Cardiac muscle cell (in vitro differentiated cells and primary cell): Measurements from ENCODE around the gene RGPD3. TPM values are rescaled to one million over a fixed set of nuclear protein-coding genes. Genes with fewer than 3 reads are reported as not detected.

Experiments
- DNase-seq, 2 donors: peaks; one replicate each; pipeline versions ENCODE4 v3.0.0 to v3.0.0-alpha.2; 2010 to 2017; ENCODE audit warnings: low read depth in 1 of 2, low spot score in 1 of 2
- H3K27ac ChIP-seq: fragments of 200-600 bp; sonication (generic); 2 replicates; pipeline ENCODE4 v1.5.1; 2016
- H3K27me3 ChIP-seq: fragments of 200-600 bp; sonication (generic); 2 replicates; pipeline ENCODE4 v1.6.0; 2016; ENCODE audit warnings: control low read depth
- H3K36me3 ChIP-seq: fragments of 200-600 bp; sonication (generic); 2 replicates; pipeline ENCODE4 v1.5.1; 2016; ENCODE audit warnings: control low read depth
- H3K4me1 ChIP-seq: fragments of 200-600 bp; sonication (generic); 2 replicates; pipeline ENCODE4 v1.8.1; 2017; ENCODE audit warnings: low read depth, mild to moderate bottlenecking, mixed run types
- H3K4me3 ChIP-seq: fragments of 200-600 bp; sonication (generic); 2 replicates; pipeline ENCODE4 v1.5.1; 2016; ENCODE audit warnings: mild to moderate bottlenecking
- H3K9me3 ChIP-seq: fragments of 200-600 bp; sonication (generic); 2 replicates; pipeline ENCODE4 v1.5.1; 2017; ENCODE audit warnings: low read depth, mild to moderate bottlenecking, control low read depth
- polyA plus RNA-seq: library from polyadenylated mRNA; unstranded; fragments of >200 nt; fragmentation: Nextera tagmentation; extraction: Ambion mirVana; gene quantifications from 2 replicates; pipeline ENCODE4 v1.2.1, GENCODE V29; 2016
- total RNA-seq: library from RNA; depleted of rRNA; stranded (reverse); fragments of >200 nt; gene quantifications from 2 replicates; pipeline ENCODE4 v1.2.3, GENCODE V29; 2016
- TF ChIP-seq, protein P1 (sequence below): IDR thresholded peaks from 2 replicates; pipeline ENCODE4 v1.5.1; 2012; ENCODE audit warnings: low read depth, mild to moderate bottlenecking, low read length

RGPD3 gene
- total and polyA plus RNA-seq, 2 experiments from 2014 or later, result 0.05 to 0.45 TPM

DNA sequence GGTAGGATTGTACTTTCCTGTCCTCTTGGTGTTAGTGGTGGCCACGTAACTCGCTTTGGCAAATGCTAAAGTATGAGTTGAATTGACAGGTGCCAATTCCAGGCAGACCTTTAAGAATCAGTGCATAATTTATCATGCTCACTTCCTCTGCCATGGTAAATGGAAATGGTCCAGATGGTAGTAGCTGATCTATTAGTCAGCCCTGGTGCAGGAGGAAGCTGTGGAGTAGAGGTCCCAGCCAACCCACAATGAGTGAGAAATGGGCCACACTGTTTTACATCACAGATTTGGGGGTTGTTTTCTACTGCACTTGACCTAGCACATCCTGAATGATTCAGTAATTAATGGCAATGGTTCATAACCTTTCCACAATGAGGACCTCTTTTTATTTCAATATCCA, 104.4 kb downstream of the RGPD3 start:
- no peak overlapping the region for H3K4me3 ChIP-seq
- TF ChIP-seq, protein P1, sequence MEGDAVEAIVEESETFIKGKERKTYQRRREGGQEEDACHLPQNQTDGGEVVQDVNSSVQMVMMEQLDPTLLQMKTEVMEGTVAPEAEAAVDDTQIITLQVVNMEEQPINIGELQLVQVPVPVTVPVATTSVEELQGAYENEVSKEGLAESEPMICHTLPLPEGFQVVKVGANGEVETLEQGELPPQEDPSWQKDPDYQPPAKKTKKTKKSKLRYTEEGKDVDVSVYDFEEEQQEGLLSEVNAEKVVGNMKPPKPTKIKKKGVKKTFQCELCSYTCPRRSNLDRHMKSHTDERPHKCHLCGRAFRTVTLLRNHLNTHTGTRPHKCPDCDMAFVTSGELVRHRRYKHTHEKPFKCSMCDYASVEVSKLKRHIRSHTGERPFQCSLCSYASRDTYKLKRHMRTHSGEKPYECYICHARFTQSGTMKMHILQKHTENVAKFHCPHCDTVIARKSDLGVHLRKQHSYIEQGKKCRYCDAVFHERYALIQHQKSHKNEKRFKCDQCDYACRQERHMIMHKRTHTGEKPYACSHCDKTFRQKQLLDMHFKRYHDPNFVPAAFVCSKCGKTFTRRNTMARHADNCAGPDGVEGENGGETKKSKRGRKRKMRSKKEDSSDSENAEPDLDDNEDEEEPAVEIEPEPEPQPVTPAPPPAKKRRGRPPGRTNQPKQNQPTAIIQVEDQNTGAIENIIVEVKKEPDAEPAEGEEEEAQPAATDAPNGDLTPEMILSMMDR, result no peak
- H3K36me3 ChIP-seq, result no peaks in the 10 kb centered on the region
- no peaks in the 10 kb centered on the region for H3K27me3 ChIP-seq
- H3K4me1 ChIP-seq, result peaks cover 7% of the 10 kb centered on the region
- DNase-seq, result no peak
- no peaks in the 10 kb centered on the region for H3K9me3 ChIP-seq
- no peak overlapping the region for H3K27ac ChIP-seq

DNA sequence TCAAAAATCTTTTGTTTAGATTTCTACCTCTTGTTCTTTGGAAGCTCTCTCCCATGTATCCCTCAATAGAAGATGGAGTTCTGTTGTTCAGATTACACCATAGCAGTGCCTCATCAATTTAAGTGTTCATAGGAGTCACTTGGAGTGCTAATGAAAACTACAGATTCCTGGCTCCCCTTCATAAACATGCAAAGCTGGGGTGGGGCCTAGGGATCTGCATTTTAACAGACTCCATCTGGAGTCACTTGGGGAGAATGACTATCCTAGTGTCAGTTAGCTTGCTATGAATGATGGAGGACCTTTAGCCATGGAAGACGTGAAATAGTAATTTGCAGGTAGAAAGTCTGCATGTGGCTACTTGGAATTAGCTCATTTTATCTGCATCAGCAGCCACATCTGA, 105.4 kb downstream of the RGPD3 start:
- Histone ChIP-seq H3K9me3 (no peaks in the 10 kb centered on the region), H3K36me3 (no peaks in the 10 kb centered on the region), H3K4me1 (peaks cover 7% of the 10 kb centered on the region), H3K27me3 (no peaks in the 10 kb centered on the region), H3K4me3 (no peak overlapping the region), H3K27ac (no peak overlapping the region)
- DNase-seq, result no peak
- TF ChIP-seq, protein P1, result no peak

DNA sequence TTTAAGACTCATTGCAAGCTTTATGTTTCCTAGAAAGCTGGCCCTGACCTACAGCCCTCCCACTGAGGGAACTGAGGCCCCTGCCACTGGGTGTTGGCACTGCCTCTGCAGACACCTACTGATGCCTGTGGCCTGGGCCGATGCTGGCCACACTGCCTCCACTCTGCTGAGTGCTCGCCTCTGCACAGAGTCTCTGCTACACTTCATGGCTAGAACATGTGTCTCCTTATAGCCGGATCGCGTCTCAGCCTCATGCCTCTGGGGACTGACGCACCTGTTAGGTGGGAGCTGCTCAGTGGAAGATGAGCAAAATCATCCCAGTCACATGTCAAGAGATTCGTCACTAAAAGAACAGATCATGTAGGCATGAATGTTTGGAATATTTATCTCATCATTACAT, 108.7 kb downstream of the RGPD3 start:
- H3K4me1 ChIP-seq, result no peaks in the 10 kb centered on the region
- H3K9me3 ChIP-seq, result no peaks in the 10 kb centered on the region
- H3K36me3 ChIP-seq, result no peaks in the 10 kb centered on the region
- H3K27ac ChIP-seq, result no peak overlapping the region
- TF ChIP-seq, protein P1, result no peak
- H3K27me3 ChIP-seq, result no peaks in the 10 kb centered on the region
- DNase-seq, result no peak
- no peak overlapping the region for H3K4me3 ChIP-seq

DNA sequence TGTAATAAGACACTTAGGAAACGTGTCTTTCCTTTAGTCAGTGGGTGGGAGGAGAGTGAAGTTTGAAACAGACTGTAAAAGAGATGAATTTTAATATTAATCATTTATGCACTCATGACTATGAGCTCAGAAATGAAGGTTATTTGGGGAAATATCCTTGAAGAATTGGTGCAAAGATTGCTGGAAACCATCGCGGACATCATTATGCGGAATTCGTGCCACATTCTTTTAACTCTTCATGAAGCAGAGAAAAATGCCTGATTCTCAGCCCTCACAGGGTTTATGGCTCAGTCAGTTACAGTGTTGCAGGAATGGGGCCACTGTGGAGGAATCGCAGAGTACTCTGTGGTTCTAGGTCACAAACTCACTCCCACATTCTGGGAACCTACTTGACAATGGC, 109.7 kb downstream of the RGPD3 start:
- no peaks in the 10 kb centered on the region for H3K9me3 ChIP-seq
- no peaks in the 10 kb centered on the region for H3K27me3 ChIP-seq
- no peak overlapping the region for H3K4me3 ChIP-seq
- H3K36me3 ChIP-seq, result no peaks in the 10 kb centered on the region
- H3K27ac ChIP-seq, result no peak overlapping the region
- TF ChIP-seq, protein P1, result no peak
- DNase-seq, result no peak
- H3K4me1 ChIP-seq, result no peaks in the 10 kb centered on the region

DNA sequence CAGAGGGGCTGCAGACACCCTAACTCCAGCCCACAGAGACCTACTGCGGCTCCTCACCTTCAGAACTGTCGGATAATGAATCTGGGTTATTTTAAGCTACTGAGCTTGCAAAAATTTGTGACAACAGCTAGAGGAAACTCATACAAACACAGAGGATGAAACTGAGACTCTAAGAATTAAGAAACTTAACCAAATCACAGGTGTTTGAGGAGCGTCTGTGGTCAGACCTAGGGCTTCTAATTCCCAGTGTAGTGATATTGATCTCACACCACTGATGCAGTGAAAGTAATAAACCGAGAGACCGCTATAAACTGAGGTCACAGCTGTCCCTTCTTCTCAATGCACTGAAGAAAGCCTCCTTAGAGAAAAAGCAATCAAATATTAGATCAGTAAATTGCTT, 110.1 kb downstream of the RGPD3 start:
- Histone ChIP-seq H3K27me3 (no peaks in the 10 kb centered on the region), H3K9me3 (no peaks in the 10 kb centered on the region), H3K27ac (no peak overlapping the region), H3K4me1 (no peaks in the 10 kb centered on the region), H3K36me3 (no peaks in the 10 kb centered on the region), H3K4me3 (no peak overlapping the region)
- no peak for DNase-seq
- TF ChIP-seq, protein P1, result no peak

DNA sequence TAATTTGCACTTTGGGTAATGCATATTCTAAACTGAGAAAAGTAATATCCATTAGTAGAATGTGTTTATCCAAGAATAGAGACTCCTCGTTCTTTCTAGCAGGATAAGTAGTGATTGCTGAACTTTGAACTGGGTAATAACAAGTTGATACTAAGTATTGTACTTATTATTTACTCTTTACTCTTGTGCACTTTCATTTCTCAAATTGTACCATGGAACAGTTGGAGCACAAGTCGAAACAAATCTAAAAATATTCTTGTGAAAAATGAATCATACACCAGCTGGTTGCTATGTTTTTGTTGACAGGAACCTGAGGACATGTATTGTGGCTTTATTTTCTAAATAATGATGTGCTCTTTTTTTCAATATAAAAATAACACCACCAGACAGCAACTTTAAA, 111.9 kb downstream of the RGPD3 start:
- H3K4me1 ChIP-seq, result no peaks in the 10 kb centered on the region
- H3K9me3 ChIP-seq, result no peaks in the 10 kb centered on the region
- no peaks in the 10 kb centered on the region for H3K36me3 ChIP-seq
- no peak overlapping the region for H3K27ac ChIP-seq
- H3K27me3 ChIP-seq, result no peaks in the 10 kb centered on the region
- no peak overlapping the region for H3K4me3 ChIP-seq
- TF ChIP-seq, protein P1, result no peak
- no peak for DNase-seq
